Activated T-helper 1 cell treated with anti-CD3 and anti-CD28 coated beads, Interleukin-2, amount 50 U/mL, for 16 hours (primary cell): ENCODE data around the gene CLHC1.
"Not testable (repeated sequence)": the region's sequence is repeated elsewhere in the genome, so short reads cannot be mapped to it uniquely, and the experiment has no call there.

Experiments used
- DNase-seq, 2 donors: peaks; one replicate each; pipeline ENCODE4 v3.0.0-alpha.2; 2020; ENCODE audit warnings: low read depth in 1 of 2, low spot score in 1 of 2

CLHC1 gene

GRCh38 chr2:55136138-55136541, 96.0 kb downstream of the CLHC1 start:
- DNase-seq: no peak

GRCh38 chr2:55135491-55135890, 96.6 kb downstream of the CLHC1 start:
- no peak for DNase-seq

DNA sequence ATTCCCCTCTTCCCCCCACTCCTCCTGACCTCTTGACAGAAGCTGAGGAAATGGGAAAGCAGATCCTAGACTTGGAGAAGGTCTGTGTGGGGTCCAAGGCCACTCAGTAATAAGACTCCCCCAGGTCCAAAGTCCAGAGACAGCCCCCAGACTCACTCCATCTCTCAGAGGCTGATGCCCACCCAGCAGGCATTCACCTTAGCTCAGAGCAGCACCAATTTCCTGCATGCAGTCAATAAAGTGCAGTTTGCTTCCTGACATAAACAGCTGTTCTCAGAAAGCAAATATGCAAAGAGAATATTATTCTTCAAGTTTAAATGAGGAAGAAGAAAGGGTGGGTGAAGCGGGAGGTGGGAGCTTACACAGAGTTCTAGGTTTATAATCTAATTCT, 97.8 kb downstream of the CLHC1 start:
- DNase-seq: no peak

GRCh38 chr2:55133467-55134315, 98.4 kb downstream of the CLHC1 start:
- peak in 1 of 2 donors; percentile 24 for DNase-seq

DNA sequence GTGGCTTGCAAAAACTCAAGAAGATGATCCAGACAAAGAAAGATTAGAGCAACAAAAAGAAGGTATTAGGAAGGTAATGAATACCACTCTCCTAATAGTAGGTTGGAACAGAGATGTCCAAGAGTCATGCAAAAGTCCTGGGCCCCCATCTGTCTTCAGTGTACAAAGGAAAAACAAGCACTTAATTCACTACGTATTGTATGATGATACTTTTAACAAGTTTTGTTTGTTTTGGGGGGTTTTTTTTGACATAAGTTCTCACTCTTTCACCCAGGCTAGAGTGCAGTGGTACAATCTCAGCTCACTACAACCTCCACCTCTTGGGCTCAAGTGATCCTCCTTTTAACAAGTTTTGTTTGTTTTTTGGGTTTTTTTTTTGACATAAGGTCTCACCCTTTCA, 101.2 kb downstream of the CLHC1 start:
- DNase-seq: no peak

DNA sequence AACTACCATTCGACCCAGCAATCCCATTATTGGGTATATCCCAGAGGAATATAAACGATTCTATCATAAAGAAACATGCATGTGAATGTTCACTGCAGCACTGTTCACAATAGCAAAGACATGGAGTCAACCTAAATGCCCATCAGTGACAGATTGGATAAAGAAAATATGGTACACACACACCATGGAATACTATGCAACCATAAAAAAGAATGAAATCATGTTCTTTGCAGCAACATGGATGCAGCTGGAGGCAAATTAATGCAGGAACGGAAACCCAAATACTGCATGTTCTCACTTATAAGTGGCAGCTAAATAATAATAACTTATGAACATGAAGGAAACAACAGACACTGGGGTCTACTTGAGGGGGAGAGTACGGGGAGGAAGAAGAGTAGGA, 105.5 kb downstream of the CLHC1 start:
- not testable (repeated sequence) for DNase-seq
